DND-41 (cell line): ENCODE data around the gene PRKCZ.

ENCODE experiments used
- CTCF ChIP-seq: IDR thresholded peaks from 2 replicates; pipeline ENCODE4 v1.5.1; 2012; ENCODE audit warnings: borderline replicate concordance, low read length, moderate library complexity, mild to moderate bottlenecking; ENCODE audit not compliant: poor library complexity, severe bottlenecking; ENCODE audit errors: extremely low read depth
- EZH2 ChIP-seq: IDR thresholded peaks from 3 replicates; pipeline ENCODE4 v1.6.1; 2012; ENCODE audit warnings: borderline replicate concordance, low read depth, mild to moderate bottlenecking, moderate library complexity, low read length, inconsistent platforms; ENCODE audit not compliant: severe bottlenecking

- TF ChIP-seq CTCF (no peak), EZH2 (no peak)
Measured at GRCh38 chr1:2178875-2179274, 128.7 kb downstream of the PRKCZ start.
